Upper lobe of right lung (tissue), 1 donor: ENCODE measurements around the gene SNAPC4. TPM values are rescaled to one million over a fixed set of nuclear protein-coding genes. Genes with fewer than 3 reads are reported as not detected.

Source experiments
- ATAC-seq: fragments of 200-7000 bp; cut with Tn5 transposase; one replicate; pipeline ENCODE4 v1.9.1; 2020; ENCODE audit warnings: mild to moderate bottlenecking, moderate library complexity
- DNase-seq: peaks from one replicate; pipeline ENCODE4 v3.0.0-alpha.2; 2020
- H3K27ac ChIP-seq: fragments of 200-600 bp; one replicate; pipeline ENCODE4 v1.8.0; 2022
- H3K27me3 ChIP-seq: fragments of 200-600 bp; one replicate; pipeline ENCODE4 v1.8.0; 2022; ENCODE audit warnings: mild to moderate bottlenecking
- H3K36me3 ChIP-seq: fragments of 200-600 bp; one replicate; pipeline ENCODE4 v1.8.0; 2022
- H3K4me1 ChIP-seq: fragments of 200-600 bp; one replicate; pipeline ENCODE4 v1.8.0; 2022
- H3K4me3 ChIP-seq: fragments of 200-600 bp; one replicate; pipeline ENCODE4 v1.8.0; 2022; ENCODE audit warnings: mild to moderate bottlenecking
- H3K9me3 ChIP-seq: fragments of 200-600 bp; one replicate; pipeline ENCODE4 v1.8.0; 2022
- CTCF ChIP-seq: fragments of 200-600 bp; IDR thresholded peaks from one replicate; pipeline ENCODE4 v1.8.0; 2022; ENCODE audit warnings: antibody characterized with exemption
- intact Hi-C: fragments of 100-400 bp; cut with DNase I; formaldehyde crosslinking; loops from one replicate; pipeline ENCODE4 v1.11.0; 2022
- total RNA-seq: library from RNA; stranded (reverse); fragmentation: NEBNext Ultra II Directional; extraction: Animal tissue kit (Norgen Biotek cat#: 25700); gene quantifications from one replicate; pipeline ENCODE4 v1.2.1, GENCODE V29; 2021
- donor health status: DM: no; HTN: yes; CAD: no; lungs with severe emphysema.

The SNAPC4 gene
- total RNA-seq, 1 donor from 2014 or later, result 7.2 TPM

- no peaks in the 10 kb centered on the region for H3K9me3 ChIP-seq
- H3K36me3 ChIP-seq, result peaks cover 65% of the 10 kb centered on the region
- no peak overlapping the region for H3K27ac ChIP-seq
- intact Hi-C loops, result no loop called here
- no peaks in the 10 kb centered on the region for H3K27me3 ChIP-seq
- H3K4me1 ChIP-seq, result no peaks in the 10 kb centered on the region
- no peak for DNase-seq
- H3K4me3 ChIP-seq, result no peak overlapping the region
- no peak for ATAC-seq
- no peak for TF ChIP-seq CTCF
Measured at GRCh38 chr9:136423432-136424146, 23.6 kb upstream of the SNAPC4 start.

GRCh38 chr9:136422876-136423275 is 22.9 kb upstream of the SNAPC4 start:
- peaks cover 71% of the 10 kb centered on the region for H3K36me3 ChIP-seq
- no peak for DNase-seq
- TF ChIP-seq CTCF, result no peak

GRCh38 chr9:136421791-136422190 is 21.8 kb upstream of the SNAPC4 start:
- intact Hi-C loops, result no loop called here
- Histone ChIP-seq H3K36me3 (peaks cover 82% of the 10 kb centered on the region), H3K4me3 (no peak overlapping the region), H3K9me3 (no peaks in the 10 kb centered on the region), H3K27me3 (no peaks in the 10 kb centered on the region), H3K27ac (no peak overlapping the region), H3K4me1 (no peaks in the 10 kb centered on the region)
- ATAC-seq (no peak), DNase-seq (no peak)
- no peak for TF ChIP-seq CTCF

More at GRCh38 chr9:136422876-136423275, 22.9 kb upstream of the SNAPC4 start:
- Histone ChIP-seq H3K4me1 (no peaks in the 10 kb centered on the region), H3K4me3 (no peak overlapping the region), H3K27ac (no peak overlapping the region), H3K27me3 (no peaks in the 10 kb centered on the region), H3K9me3 (no peaks in the 10 kb centered on the region)
- intact Hi-C loops, result no loop called here
- no peak for ATAC-seq

GRCh38 chr9:136419092-136419420 is 19.1 kb upstream of the SNAPC4 start:
- intact Hi-C loops, result no loop called here
- TF ChIP-seq CTCF, result no peak
- no peak for DNase-seq
- Histone ChIP-seq H3K36me3 (peaks cover 100% of the 10 kb centered on the region), H3K27me3 (no peaks in the 10 kb centered on the region), H3K4me3 (no peak overlapping the region), H3K4me1 (no peaks in the 10 kb centered on the region), H3K9me3 (no peaks in the 10 kb centered on the region), H3K27ac (no peak overlapping the region)
- ATAC-seq, result no peak

- no peak for ATAC-seq
- H3K36me3 ChIP-seq, result peaks cover 100% of the 10 kb centered on the region
Measured at GRCh38 chr9:136418182-136419091, 18.5 kb upstream of the SNAPC4 start.

More at GRCh38 chr9:136418182-136419091, 18.5 kb upstream of the SNAPC4 start:
- TF ChIP-seq CTCF, result no peak
- Histone ChIP-seq H3K9me3 (no peaks in the 10 kb centered on the region), H3K4me1 (no peaks in the 10 kb centered on the region), H3K27me3 (no peaks in the 10 kb centered on the region), H3K4me3 (no peak overlapping the region), H3K27ac (no peak overlapping the region)
- DNase-seq, result no peak
- intact Hi-C loops, result no loop called here
